ENCODE measurements around the gene PTCD1. TPM values are rescaled to one million over a fixed set of nuclear protein-coding genes. Genes with fewer than 3 reads are reported as not detected.

Gene PTCD1
- total RNA-seq, 4 donors from 2014 or later = 3.5 to 9.5 (median 5.4) TPM

DNA sequence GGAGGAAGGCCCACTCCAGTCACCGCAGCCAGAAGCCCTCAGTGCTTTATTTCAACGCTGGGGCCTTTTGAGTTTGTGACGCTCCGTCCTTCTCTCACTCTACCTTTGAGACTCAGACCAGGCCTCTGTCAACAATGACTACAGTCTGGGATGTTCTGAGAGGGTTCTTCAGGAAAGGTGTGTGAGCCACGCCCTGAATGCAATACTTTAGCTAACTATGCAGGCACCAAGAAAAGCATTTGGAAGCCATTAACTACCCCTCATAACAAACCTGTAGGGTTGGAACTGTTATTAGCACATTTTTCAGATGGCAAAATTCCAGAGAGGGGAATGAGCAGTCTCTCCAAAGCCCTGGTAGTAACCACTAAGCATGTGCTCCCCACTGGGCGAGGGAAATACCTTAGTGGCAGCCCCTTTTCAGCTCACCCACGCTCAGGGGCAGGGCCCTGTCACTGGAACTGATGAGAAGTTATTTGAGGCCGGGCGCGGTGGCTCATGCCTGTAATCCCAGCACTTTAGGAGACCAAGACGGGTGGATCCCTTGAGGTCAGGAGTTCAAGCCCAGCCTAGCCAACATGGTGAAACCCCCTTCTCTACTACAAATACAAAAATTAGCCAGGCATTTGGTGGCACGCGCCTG, 69.7 kb downstream of the PTCD1 start:
- ATAC-seq (ENCODE audit: low FRiP score) = no peak
- no peak for TF ChIP-seq CTCF (IDR thresholded peaks at IDR 0.05)
- DNase-seq (ENCODE audit: low spot score) = no peak

Other genes starting within 250 kb of the PTCD1 start
- gene KPNA7, start 230.7 kb downstream of the PTCD1 start, total RNA-seq = not detected
- gene MYH16, start 166.0 kb downstream of the PTCD1 start, total RNA-seq = not detected
- gene ARPC1A, start 112.9 kb downstream of the PTCD1 start, total RNA-seq = 100 to 1,000 TPM; 103 to 137 (median 124) TPM
- 100 to 1,000 TPM; 221 to 387 (median 302) TPM for gene ARPC1B, start 64.1 kb downstream of the PTCD1 start, total RNA-seq
- gene PDAP1, start 30.2 kb downstream of the PTCD1 start, total RNA-seq = 10 to 100 TPM; 41.9 to 70.2 (median 54.7) TPM
- gene BUD31, start 29.8 kb downstream of the PTCD1 start, total RNA-seq = 10 to 100 TPM; 52.9 to 68.3 (median 64.8) TPM
- gene CPSF4, start 145 bp upstream of the PTCD1 start, total RNA-seq = 10 to 100 TPM; 24.3 to 49.0 (median 30.1) TPM
- 1,000 to 10,000 TPM in 2 of 4 donors, 100 to 1,000 TPM in 2; 572 to 1,317 (median 943) TPM for gene ATP5MF, start 27.4 kb upstream of the PTCD1 start, total RNA-seq
- gene ZNF789, start 34.1 kb upstream of the PTCD1 start, total RNA-seq = 10 to 100 TPM in 1 of 4 donors, 1 to 10 TPM in 3; 3.4 to 11.5 (median 7.1) TPM
- 10 to 100 TPM; 23.7 to 46.7 (median 35.6) TPM for gene ZNF394, start 61.5 kb upstream of the PTCD1 start, total RNA-seq
- gene ZKSCAN5, start 65.9 kb upstream of the PTCD1 start, total RNA-seq = 10 to 100 TPM in 1 of 4 donors, 1 to 10 TPM in 3; 6.1 to 10.2 (median 7.8) TPM
- 1 to 10 TPM; 2.8 to 5.8 (median 3.3) TPM for gene FAM200A, start 113.3 kb upstream of the PTCD1 start, total RNA-seq
- 100 to 1,000 TPM; 104 to 164 (median 109) TPM for gene ZNF655, start 119.8 kb upstream of the PTCD1 start, total RNA-seq
- 1 to 10 TPM in 1 of 4 donors, under 1 TPM in 3; 0.82 to 1.8 (median 0.89) TPM for gene TMEM225B, start 159.5 kb upstream of the PTCD1 start, total RNA-seq
- gene ZSCAN25, start 178.1 kb upstream of the PTCD1 start, total RNA-seq = 10 to 100 TPM in 3 of 4 donors, 1 to 10 TPM in 1; 9.1 to 21.0 (median 15.0) TPM
- gene CYP3A5, start 241.2 kb upstream of the PTCD1 start, total RNA-seq = 10 to 100 TPM in 2 of 4 donors, 1 to 10 TPM in 2; 6.2 to 92.0 (median 13.8) TPM